Measurements from ENCODE around the gene MCC.

Gene MCC

DNA sequence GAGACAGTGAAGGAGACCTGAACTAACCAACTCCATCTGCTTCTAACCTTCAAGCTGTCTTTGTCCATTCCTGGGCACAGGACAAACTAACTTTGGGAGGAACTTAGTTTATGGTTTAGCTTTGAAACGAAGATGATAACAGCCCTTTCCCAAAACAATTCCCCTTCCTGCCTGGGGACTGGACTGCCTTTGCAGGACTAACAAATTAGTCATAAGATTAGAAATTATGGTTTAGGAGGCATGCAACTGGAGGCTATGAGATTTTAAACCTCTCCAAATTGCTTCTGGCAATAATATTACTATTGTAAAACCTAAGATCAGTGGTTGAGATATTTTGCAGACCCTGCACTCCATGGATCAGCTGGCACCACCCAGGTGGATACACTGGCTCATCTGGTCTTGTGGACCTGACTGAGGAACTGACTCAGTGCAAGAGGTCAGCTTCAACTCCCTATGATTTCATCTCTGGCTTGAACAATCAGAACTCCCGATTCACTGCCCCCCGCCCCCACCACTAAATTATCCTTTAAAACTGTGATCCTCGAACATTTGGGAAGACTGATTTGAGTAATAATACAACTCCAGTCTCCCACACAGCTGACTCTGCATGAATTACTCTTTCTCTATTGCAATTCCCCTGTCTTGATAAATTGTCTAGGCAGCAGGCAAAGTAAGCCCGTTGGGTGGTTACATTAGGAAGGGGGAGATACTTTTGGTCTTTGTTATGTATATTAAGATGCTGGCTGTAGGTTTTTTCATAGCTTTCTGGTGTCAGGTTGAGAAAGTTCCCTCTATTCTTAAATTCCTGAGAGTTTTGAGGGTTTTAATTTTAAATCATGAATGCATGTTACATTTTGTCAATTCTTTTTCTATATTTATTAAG is 266.7 kb downstream of the MCC start:
- no peaks in the 10 kb centered on the region for H3K4me1 Mint-ChIP-seq
- ATAC-seq (ENCODE audit: low read depth) (no peak), DNase-seq (ENCODE audit: low spot score in 2 of 2) (no peak)
- H3K27me3 Mint-ChIP-seq: peaks cover 18% of the 10 kb centered on the region
- no peak overlapping the region for H3K4me3 Mint-ChIP-seq
- H3K27ac Mint-ChIP-seq: no peak overlapping the region
- no peaks in the 10 kb centered on the region for H3K36me3 Mint-ChIP-seq
- no peaks in the 10 kb centered on the region for H3K9me3 Mint-ChIP-seq

DNA sequence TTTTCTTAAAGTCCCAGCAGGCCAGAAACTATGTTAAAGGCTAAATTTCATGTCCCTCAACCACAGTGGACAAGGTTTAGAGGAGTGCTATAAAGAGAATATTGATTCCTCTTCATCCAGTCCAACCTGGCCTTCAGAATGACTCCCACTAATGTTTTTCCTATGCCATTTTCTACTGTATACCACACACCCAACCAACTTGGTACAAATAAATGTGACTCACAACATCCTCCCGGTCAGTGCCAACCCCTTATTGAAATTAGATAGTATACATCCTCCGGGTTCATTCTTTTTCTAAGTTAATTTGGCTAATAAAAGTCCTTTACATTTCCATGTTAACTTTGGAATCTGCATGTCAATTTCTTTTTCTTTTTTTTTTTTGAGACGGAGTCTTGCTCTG is 268.6 kb downstream of the MCC start:
- Mint-ChIP-seq H3K4me3 (no peak overlapping the region), H3K4me1 (no peaks in the 10 kb centered on the region), H3K9me3 (no peaks in the 10 kb centered on the region), H3K36me3 (no peaks in the 10 kb centered on the region), H3K27ac (no peak overlapping the region), H3K27me3 (peaks cover 13% of the 10 kb centered on the region)
- DNase-seq (ENCODE audit: low spot score in 2 of 2) (no peak), ATAC-seq (ENCODE audit: low read depth) (no peak)

DNA sequence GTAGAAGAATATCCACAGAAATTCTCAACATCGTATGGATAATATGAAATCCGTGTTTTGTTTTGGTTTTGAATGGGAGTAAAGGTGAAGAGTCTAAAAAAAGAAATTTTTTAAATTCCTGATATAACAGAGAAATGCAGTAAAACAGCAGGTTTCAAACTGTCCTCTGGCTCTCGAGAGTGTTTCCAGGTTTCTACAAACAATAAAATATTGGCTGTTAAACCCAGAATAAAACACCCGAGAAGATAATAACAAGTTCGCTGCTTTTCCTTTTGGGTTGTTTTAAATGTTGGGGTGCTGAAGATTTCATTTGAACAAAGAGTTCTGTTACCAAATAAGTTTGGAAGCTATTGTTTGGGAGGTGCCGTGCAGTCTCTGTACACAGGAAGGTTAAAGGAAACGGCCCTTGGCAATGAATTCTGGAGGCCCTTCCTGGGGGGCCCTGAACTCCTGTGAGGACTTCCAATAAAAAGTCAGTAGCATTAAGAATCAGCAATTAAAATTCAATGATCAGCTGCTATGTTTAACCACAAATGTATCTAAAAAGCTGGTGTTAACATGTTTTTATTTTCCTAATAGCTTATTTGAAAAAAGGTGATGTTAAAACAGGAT is 269.2 kb downstream of the MCC start:
- ATAC-seq (ENCODE audit: low read depth) (no peak), DNase-seq (ENCODE audit: low spot score in 2 of 2) (no peak)
- Mint-ChIP-seq H3K27me3 (peaks cover 13% of the 10 kb centered on the region), H3K36me3 (no peaks in the 10 kb centered on the region), H3K9me3 (no peaks in the 10 kb centered on the region), H3K27ac (no peak overlapping the region), H3K4me1 (no peaks in the 10 kb centered on the region), H3K4me3 (no peak overlapping the region)

DNA sequence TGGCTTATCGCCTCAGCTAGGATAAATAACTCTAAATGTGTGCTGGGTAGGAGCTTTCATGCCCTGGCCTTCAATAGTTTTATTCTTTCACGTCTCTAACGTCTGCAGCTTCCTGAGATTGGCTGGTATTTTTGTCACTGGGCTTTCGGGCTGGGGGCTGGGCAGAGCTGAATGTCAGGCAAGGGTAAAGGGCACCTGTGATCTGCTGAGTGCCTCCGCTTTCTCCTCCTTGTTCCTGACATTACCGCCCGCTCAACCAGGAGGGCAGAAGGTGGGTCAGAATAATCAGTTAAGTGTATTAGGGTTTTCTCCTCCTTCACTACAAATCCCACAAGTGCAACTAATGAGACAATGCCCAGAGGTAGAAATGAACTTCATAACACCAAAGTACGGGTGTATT is 270.1 kb downstream of the MCC start:
- H3K9me3 Mint-ChIP-seq: no peaks in the 10 kb centered on the region
- H3K4me1 Mint-ChIP-seq: no peaks in the 10 kb centered on the region
- no peak overlapping the region for H3K27ac Mint-ChIP-seq
- H3K27me3 Mint-ChIP-seq: peaks cover 10% of the 10 kb centered on the region
- H3K36me3 Mint-ChIP-seq: no peaks in the 10 kb centered on the region
- H3K4me3 Mint-ChIP-seq: no peak overlapping the region
- DNase-seq (ENCODE audit: low spot score in 2 of 2): no peak
- ATAC-seq (ENCODE audit: low read depth): no peak

DNA sequence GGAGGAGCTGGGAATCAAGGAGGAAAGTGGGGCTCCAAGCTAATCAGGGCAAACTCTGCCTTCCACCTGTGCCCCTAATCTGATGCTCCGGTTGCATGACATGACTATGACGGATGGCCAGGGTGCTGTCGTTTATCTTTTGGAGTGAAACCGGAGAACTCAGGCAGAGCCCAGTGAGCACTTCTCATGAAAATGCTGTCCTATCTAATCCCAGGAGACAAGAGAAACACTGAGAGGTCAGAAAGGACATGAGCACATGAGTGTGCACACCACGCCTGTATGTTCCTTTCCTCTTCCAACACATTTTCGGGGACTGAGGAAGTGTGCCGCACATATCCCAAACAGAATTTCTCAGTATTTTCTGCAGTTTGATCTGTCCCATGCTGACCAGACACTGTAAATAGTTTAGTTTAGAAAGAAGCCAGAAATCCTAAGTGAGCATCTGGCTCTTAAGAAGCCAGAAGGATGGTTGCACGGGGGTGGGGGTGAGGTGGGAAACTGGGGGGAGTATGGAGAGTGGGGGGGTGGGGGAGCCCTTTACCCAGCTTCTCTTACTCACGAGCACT is 270.6 kb downstream of the MCC start:
- no peak overlapping the region for H3K27ac Mint-ChIP-seq
- no peak for ATAC-seq (ENCODE audit: low read depth)
- DNase-seq (ENCODE audit: low spot score in 2 of 2): no peak

DNA sequence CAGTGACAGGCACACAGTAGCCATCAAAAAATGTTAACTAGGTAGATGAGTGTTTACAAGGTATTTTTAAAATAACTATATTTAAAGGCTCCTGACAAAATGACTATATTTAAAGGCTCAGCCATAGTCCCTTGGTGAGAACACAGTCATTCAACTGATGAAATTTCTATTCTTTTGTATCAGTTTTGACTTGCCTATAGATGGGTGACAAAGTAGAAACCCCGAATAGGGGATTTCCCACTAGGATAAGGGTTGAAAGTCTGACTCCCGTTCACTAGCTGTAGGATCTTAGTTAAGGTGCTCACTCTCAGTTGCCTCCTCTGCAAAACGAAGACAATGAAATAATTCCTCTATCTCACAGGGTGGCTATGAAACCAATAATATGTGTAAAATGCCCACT is 271.7 kb downstream of the MCC start:
- DNase-seq (ENCODE audit: low spot score in 2 of 2) (no peak), ATAC-seq (ENCODE audit: low read depth) (no peak)
- Mint-ChIP-seq H3K9me3 (no peaks in the 10 kb centered on the region), H3K4me3 (no peak overlapping the region), H3K27ac (no peak overlapping the region), H3K27me3 (peaks cover 3% of the 10 kb centered on the region), H3K4me1 (no peaks in the 10 kb centered on the region), H3K36me3 (no peaks in the 10 kb centered on the region)

More for the DNA sequence above, 270.6 kb downstream of the MCC start:
- Mint-ChIP-seq H3K4me1 (no peaks in the 10 kb centered on the region), H3K27me3 (peaks cover 8% of the 10 kb centered on the region), H3K36me3 (no peaks in the 10 kb centered on the region), H3K9me3 (no peaks in the 10 kb centered on the region), H3K4me3 (no peak overlapping the region)

DNA sequence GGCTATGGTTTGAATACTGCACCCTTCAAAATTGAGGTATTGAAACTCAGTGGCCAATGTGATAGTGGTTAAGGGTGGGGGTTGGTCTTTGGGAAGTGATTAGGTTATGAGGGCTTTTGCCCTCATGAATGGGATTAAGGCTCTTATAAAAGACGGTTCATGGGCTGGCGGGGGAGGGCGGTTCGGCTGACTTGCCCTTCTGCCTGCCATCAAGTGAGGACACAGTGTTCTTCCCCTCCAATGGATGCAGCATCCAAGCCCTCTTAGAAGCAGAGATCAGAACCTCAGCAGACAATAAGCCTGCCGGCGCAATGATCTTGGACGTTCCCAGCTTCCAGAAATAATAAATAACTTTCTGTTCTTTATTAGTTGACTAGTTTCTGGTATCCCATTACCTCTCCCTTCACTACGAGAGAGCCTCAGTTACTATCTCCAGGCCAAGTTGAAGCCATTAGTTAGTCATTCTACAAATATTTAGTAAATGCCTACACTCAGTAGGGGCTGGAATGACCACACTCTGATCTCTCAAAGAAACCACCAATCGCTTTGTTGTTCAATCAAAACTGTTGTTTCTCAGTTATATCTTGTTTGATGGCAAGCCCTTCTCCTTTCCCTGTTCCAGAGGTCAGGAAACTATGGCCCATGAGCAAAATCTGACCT is 272.7 kb downstream of the MCC start:
- no peak overlapping the region for H3K27ac Mint-ChIP-seq
- peaks cover 7% of the 10 kb centered on the region for H3K27me3 Mint-ChIP-seq
- no peak overlapping the region for H3K4me3 Mint-ChIP-seq
- H3K36me3 Mint-ChIP-seq: no peaks in the 10 kb centered on the region
- H3K9me3 Mint-ChIP-seq: no peaks in the 10 kb centered on the region
- no peaks in the 10 kb centered on the region for H3K4me1 Mint-ChIP-seq
- ATAC-seq (ENCODE audit: low read depth) (no peak), DNase-seq (ENCODE audit: low spot score in 2 of 2) (no peak)

DNA sequence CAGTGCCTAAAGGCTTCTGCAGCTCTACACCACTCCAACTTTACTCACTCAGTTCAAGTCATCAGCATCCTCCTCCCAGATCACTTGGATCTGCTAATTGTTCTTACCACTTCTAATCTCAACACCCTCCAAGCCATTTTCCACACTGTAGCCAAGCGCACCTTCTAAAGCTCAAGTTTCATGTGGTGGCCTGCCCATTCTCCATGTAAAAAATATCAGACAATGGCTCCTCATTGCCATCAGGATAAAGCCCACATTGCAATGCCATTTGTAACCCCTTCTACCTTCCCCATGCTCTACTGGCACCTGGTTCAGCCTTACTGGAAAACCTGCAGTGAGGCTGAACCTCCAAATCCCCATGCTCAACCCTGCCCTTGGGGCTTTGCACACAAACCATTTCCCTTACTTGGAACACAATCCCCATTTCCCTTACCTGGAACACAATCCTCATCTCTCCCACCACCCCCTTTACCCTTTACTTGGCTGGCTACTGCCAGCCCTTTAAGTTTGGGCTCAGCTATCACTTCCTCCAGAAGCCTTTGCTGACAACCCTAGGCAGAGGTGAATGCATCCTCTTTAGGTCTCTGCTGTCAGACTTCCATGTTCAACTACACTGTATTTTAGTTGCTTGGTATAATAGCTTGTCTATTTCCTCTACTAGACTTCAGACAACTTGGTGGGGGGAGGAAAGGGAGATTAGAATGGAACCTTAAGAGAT is 273.5 kb downstream of the MCC start:
- ATAC-seq (ENCODE audit: low read depth) (no peak), DNase-seq (ENCODE audit: low spot score in 2 of 2) (no peak)
- Mint-ChIP-seq H3K27me3 (peaks cover 7% of the 10 kb centered on the region), H3K4me3 (no peak overlapping the region), H3K36me3 (no peaks in the 10 kb centered on the region), H3K4me1 (no peaks in the 10 kb centered on the region), H3K9me3 (no peaks in the 10 kb centered on the region), H3K27ac (no peak overlapping the region)

DNA sequence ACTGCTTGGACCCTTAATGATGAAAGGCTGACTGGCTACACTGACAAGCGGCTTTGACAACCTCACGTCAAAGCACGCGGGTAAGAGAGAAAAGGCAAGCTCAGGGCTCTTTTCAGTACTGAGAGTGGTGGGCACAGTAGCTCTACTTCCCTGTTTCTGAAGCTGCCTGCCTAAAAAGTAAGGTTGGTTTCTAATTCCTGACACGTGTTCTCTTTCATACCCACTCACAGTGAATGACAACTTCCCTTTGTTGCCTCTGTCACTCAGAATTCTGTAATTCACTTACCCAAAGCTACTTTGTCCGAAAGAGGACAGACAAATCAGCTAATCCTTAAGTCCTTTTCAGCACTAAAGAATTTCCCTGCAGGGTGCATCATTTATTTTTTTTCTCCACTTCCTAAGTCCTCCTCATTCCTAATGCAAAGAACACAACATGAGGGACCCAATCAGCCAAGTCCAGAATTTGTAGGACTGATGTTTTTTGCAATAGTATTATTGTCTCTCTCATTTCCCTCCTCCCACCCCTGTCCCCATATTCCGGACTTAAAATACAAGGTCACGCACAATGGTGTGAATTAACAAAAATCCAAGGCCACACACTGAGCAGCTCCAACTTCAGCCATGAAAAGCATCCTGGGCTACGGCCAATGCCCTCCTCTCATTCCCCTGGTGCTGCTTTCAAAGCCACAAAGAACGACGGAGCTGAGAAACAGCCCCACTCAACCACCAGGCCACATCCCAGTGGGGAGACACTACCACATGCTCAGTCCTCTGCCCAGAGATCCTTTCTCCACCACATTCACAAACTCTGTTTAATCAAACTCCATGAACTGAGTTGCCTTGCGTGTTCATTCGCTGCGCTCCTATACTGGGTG is 274.5 kb downstream of the MCC start:
- DNase-seq (ENCODE audit: low spot score in 2 of 2) (no peak), ATAC-seq (ENCODE audit: low read depth) (no peak)
- H3K27ac Mint-ChIP-seq: no peak overlapping the region
- no peaks in the 10 kb centered on the region for H3K9me3 Mint-ChIP-seq
- H3K36me3 Mint-ChIP-seq: no peaks in the 10 kb centered on the region
- no peaks in the 10 kb centered on the region for H3K4me1 Mint-ChIP-seq
- peaks cover 7% of the 10 kb centered on the region for H3K27me3 Mint-ChIP-seq
- no peak overlapping the region for H3K4me3 Mint-ChIP-seq

DNA sequence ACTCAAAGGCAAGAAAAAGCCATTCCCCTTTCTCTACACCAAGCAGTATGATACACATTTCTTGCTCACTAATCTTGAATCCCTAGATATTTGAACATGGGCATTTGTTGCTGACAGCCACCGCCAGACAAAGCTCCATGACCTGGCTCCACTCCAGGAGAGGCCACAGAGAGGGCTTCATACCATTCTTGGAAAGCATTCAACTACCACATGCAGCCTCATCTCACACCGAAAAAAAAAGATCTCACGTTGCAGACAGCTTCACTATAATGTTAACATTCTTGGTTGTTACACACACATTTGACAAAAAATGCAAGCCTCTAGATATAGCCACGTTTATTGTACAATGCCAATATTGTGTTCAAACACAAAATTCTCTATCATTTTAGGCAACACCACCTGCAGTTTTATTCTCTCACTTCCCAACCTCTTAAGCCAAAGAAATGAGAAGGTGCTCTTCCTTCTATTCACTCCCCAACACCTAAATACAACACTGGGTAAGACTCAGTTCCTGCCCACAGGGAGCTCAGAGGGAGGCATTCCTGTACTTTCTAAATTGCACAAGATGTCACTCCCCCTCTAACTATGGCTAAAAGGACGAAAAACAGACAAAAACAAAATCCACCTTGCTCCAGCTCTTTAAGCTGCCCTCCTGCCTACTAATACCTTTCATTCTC is 275.9 kb downstream of the MCC start:
- Mint-ChIP-seq H3K27ac (no peak overlapping the region), H3K4me3 (no peak overlapping the region), H3K9me3 (no peaks in the 10 kb centered on the region), H3K4me1 (no peaks in the 10 kb centered on the region), H3K27me3 (peaks cover 6% of the 10 kb centered on the region), H3K36me3 (no peaks in the 10 kb centered on the region)
- DNase-seq (ENCODE audit: low spot score in 2 of 2): no peak
- ATAC-seq (ENCODE audit: low read depth): no peak

DNA sequence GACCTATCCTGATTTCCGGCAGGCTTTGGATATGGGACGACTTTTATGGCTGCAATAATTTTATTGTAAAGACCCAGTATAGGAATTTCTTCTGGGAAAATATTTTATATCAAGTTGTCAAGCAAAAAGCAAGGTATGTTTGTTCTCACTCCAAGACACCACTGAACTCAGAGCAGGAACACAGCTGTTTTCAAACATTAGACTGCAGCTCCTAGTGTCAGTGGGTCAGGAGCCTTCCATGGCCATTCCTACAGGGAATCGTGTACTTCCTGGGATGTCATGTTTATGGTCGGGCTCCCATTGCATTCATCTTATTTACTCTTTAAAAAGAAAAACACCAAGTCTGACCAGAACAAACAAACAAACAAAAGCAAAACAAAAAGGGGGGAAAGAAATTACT is 278.8 kb downstream of the MCC start:
- H3K4me3 Mint-ChIP-seq: no peak overlapping the region
- no peak for DNase-seq (ENCODE audit: low spot score in 2 of 2)
- H3K36me3 Mint-ChIP-seq: no peaks in the 10 kb centered on the region
- no peaks in the 10 kb centered on the region for H3K9me3 Mint-ChIP-seq
- no peak for ATAC-seq (ENCODE audit: low read depth)
- H3K4me1 Mint-ChIP-seq: no peaks in the 10 kb centered on the region
- peaks cover 10% of the 10 kb centered on the region for H3K27me3 Mint-ChIP-seq
- H3K27ac Mint-ChIP-seq: no peak overlapping the region

DNA sequence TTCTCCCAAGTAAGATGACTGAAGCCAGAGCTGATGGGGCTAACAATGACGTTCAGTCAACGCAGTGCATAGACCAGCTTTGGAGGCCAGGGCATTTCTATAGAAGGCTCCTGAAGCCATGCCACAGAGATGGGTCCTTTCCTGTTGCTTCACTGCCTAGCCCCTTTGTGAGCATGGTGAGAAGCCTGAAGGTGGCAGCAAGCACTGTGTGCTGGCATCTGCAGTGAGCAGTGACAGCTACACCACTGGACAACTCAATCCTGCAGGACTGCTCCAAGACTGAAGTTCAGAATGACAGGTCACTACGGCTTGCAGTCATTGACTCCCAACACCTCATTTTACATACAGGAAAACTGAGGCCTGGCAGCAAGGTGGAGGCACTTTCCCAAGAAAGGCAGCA is 282.4 kb downstream of the MCC start:
- DNase-seq (ENCODE audit: low spot score in 2 of 2) (no peak), ATAC-seq (ENCODE audit: low read depth) (no peak)
- H3K27ac Mint-ChIP-seq: no peak overlapping the region
- H3K9me3 Mint-ChIP-seq: no peaks in the 10 kb centered on the region
- H3K4me1 Mint-ChIP-seq: no peaks in the 10 kb centered on the region
- no peak overlapping the region for H3K4me3 Mint-ChIP-seq
- H3K27me3 Mint-ChIP-seq: peaks cover 11% of the 10 kb centered on the region
- no peaks in the 10 kb centered on the region for H3K36me3 Mint-ChIP-seq

DNA sequence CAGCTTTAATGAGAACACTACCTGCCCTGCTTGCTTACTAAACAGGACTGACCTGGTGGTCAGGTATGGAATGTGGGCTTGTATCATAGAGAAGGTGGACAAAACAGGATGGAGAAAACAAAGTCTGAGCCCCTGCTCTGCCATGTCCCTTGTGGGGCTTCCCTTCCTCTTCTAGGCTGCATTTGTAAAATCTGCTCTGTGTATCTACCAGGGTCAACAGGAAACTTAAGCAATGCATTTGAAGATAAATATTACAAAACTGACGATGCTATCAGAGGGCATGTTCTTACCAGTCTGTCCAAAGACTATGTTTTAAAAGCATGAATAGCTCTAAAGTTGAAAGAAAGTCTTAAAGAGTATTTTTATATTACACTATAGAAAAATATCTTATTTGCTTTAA is 282.9 kb downstream of the MCC start:
- H3K27ac Mint-ChIP-seq: no peak overlapping the region
- no peaks in the 10 kb centered on the region for H3K9me3 Mint-ChIP-seq
- DNase-seq (ENCODE audit: low spot score in 2 of 2) (no peak), ATAC-seq (ENCODE audit: low read depth) (no peak)
- H3K27me3 Mint-ChIP-seq: peaks cover 8% of the 10 kb centered on the region
- H3K36me3 Mint-ChIP-seq: no peaks in the 10 kb centered on the region
- no peaks in the 10 kb centered on the region for H3K4me1 Mint-ChIP-seq
- H3K4me3 Mint-ChIP-seq: no peak overlapping the region
